Measurements from ENCODE around the gene ADAMTSL4.

ADAMTSL4 gene

DNA sequence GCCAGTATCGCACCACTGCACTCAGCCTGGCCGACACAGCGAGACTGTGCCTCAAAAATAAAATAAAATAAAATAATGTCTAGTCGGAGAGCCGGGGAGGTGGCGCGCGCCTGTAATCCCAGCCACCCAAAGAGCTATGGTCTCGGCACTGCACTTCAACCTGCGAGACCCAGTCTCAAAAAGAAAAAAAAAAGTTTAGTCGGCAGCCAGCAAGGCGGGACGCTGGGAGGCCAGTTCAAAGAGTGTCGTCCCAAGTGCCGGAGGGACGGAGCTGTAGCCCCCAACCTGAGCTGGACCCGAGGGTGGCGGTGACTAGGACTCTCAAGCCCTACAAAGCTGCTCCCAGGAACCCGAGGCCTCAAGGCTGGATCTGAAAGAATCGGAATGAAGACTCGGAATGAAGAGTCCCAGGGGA is 34.3 kb upstream of the ADAMTSL4 start:
- H3K9me3 ChIP-seq (ENCODE audit: control insufficient read depth, insufficient read depth, low read length), result no peaks in the 10 kb centered on the region
- peak overlapping the region; percentile 53; the same call in 1 of the 2 replicates for H3K4me3 ChIP-seq (ENCODE audit: low read length)
- no peak overlapping the region for H3K27ac ChIP-seq (ENCODE audit: low read length)
- no peaks in the 10 kb centered on the region for H3K27me3 ChIP-seq (ENCODE audit: control insufficient read depth, insufficient read depth, low read length)
- no CpG with 5 or more reads among the region's 21 CpGs for WGBS (ENCODE audit: insufficient coverage, insufficient read length)
- H3K4me1 ChIP-seq (ENCODE audit: control insufficient read depth, insufficient read depth, low read length), result no peaks in the 10 kb centered on the region
- no peaks in the 10 kb centered on the region; the same call in 1 of the 2 replicates for H3K36me3 ChIP-seq (ENCODE audit: control insufficient read depth, insufficient read depth, low read length)
- DNase-seq (ENCODE audit: low read depth, low spot score), result no peak

DNA sequence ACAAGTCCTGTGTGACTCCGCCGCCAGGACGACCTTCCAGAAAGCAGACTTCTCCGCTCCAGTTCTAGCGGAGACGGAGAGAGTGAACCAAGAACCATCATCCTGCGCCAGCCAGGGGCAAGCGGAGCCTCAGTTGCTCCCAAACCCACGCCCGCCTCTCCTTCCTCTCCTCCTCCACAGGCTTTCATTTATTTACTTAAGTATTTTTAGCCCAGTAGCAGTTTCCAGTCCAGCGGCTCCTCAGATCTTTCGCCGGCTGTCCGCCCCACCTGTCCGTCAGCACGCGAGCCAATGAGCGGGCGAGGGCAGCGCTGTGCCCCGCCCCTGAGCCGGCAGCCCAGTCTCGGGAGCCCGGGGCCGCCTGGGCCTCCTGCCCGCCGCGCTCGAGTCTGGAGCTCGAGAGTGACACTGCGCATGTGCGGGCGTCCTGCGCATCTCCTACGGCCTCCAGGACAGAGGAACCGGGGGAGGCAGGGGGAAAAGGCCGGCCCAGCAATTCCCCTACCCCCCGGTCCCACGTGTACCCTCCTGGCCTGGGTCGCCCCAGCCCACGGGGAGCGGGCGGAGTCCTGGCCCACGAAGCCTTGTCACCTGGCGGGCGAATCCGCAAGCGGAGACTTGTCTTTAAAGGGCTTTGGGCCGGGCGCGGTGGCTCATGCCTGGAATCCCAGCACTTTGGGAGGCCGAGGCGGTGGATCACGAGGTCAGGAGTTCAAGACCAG is 33.7 kb upstream of the ADAMTSL4 start, which contains the start of gene FALEC:
Gene FALEC (plus strand): TSS at position 425 of the 722 bp plus-strand sequence.
- Histone ChIP-seq H3K4me1 (ENCODE audit: control insufficient read depth, insufficient read depth, low read length) (no peaks in the 10 kb centered on the region), H3K27me3 (ENCODE audit: control insufficient read depth, insufficient read depth, low read length) (no peaks in the 10 kb centered on the region), H3K4me3 (ENCODE audit: low read length) (peak within 1 kb of the TSS; percentile 75), H3K27ac (ENCODE audit: low read length) (no peak within 1 kb of the TSS), H3K36me3 (ENCODE audit: control insufficient read depth, insufficient read depth, low read length) (no peaks in the 10 kb centered on the region; the same call in 1 of the 2 replicates), H3K9me3 (ENCODE audit: control insufficient read depth, insufficient read depth, low read length) (no peaks in the 10 kb centered on the region)
- peak; percentile 87 for DNase-seq (ENCODE audit: low read depth, low spot score)
- no CpG with 5 or more reads among the region's 54 CpGs for WGBS (ENCODE audit: insufficient coverage, insufficient read length)

DNA sequence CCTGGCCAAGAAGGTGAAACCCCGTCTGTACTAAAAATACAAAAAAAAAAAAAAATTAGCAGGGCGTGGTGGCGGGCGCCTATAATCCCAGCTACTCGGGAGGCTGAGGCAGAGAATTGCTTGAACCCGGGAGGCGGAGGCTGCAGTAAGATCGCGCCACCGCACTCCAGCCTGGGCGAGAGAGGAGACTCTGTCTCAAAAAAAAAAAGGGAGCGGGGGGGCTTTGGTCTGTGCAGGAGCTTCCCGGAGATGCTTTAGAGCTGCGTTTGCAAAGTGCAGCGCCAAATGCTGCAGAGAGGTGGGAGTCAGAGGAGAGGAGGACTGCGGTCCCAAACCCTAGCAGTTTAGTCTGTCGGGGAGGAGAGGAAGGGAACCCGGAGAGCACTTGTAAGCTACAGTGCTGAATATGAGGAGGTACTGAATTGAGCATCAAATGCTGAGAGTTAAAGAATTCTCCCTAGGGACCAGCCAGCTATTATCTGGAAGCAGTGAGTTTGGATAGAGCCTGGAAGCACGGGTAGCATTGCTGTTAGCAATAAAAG is 33.1 kb upstream of the ADAMTSL4 start:
- no CpG with 5 or more reads among the region's 19 CpGs for WGBS (ENCODE audit: insufficient coverage, insufficient read length)
- H3K36me3 ChIP-seq (ENCODE audit: control insufficient read depth, insufficient read depth, low read length), result no peaks in the 10 kb centered on the region; the same call in 1 of the 2 replicates
- no peaks in the 10 kb centered on the region for H3K9me3 ChIP-seq (ENCODE audit: control insufficient read depth, insufficient read depth, low read length)
- DNase-seq (ENCODE audit: low read depth, low spot score), result no peak
- H3K4me3 ChIP-seq (ENCODE audit: low read length), result peak overlapping the region; percentile 75; the same call in 1 of the 2 replicates
- H3K27me3 ChIP-seq (ENCODE audit: control insufficient read depth, insufficient read depth, low read length), result no peaks in the 10 kb centered on the region
- H3K27ac ChIP-seq (ENCODE audit: low read length), result no peak overlapping the region
- H3K4me1 ChIP-seq (ENCODE audit: control insufficient read depth, insufficient read depth, low read length), result no peaks in the 10 kb centered on the region

DNA sequence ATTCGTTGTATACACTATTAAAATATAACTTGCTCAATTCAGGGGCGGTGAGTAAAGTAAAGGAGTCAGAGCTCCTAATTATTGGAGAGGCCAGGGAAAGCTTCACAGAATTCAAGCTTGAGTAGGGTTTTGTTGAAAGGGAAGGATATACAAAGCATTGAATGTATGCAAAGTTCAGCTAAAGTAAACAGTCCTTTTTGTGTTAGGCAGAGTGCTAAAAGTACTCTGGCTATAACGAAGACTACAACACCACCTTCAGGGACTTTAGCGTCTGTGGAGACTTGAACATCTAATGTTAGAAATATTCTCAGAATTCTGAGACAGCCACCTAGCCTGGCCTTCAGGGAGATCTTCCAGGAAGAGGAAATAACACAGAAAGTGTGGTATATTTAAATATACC is 32.6 kb upstream of the ADAMTSL4 start:
- Histone ChIP-seq H3K27ac (ENCODE audit: low read length) (no peak overlapping the region), H3K4me1 (ENCODE audit: control insufficient read depth, insufficient read depth, low read length) (no peaks in the 10 kb centered on the region)
- WGBS (ENCODE audit: insufficient coverage, insufficient read length), result no CpG with 5 or more reads among the region's 4 CpGs

DNA sequence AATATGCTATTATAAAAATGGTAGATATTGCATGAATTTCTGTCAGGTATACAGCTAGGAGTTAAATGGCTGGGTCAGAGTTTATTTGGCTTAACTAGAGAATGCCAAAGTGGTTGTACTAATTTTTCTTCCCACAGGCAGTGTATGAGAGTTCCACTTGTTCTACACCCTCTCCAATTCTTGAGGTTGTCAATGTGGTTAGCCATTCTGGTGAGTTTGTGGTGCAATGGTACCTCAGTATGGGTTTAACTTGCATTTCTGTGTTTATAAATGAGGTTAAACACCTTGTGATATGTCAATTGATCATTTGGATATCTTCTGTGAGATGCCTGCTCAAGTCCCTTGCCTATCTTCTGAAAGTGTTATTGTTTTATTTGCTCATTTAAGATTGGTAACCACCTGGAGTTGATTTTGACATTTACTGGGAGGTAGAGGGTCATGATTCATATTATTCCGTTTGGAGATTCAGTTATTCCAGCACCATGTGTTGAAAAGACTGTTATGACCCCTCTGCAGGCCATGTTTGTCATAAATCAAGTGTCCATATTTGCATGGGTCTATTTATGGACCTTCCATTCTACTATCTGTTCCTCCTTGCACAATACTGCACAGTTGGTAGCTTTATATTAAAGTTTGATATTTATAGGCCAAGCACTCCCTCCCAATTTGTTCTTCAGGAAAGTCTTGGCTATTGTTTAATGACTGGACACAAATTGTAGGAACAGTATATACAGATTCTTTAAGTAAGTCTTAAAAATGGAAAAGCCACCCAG is 27.8 kb upstream of the ADAMTSL4 start:
- no peaks in the 10 kb centered on the region; the same call in 1 of the 2 replicates for H3K4me1 ChIP-seq (ENCODE audit: control insufficient read depth, insufficient read depth, low read length)
- no peaks in the 10 kb centered on the region for H3K9me3 ChIP-seq (ENCODE audit: control insufficient read depth, insufficient read depth, low read length)
- WGBS (ENCODE audit: insufficient coverage, insufficient read length), result no CpG with 5 or more reads among the region's 1 CpG
- H3K36me3 ChIP-seq (ENCODE audit: control insufficient read depth, insufficient read depth, low read length), result no peaks in the 10 kb centered on the region
- no peak for DNase-seq (ENCODE audit: low read depth, low spot score)
- H3K27me3 ChIP-seq (ENCODE audit: control insufficient read depth, insufficient read depth, low read length), result no peaks in the 10 kb centered on the region
- H3K4me3 ChIP-seq (ENCODE audit: low read length), result no peak overlapping the region
- H3K27ac ChIP-seq (ENCODE audit: low read length), result no peak overlapping the region

More for the DNA sequence above, 32.6 kb upstream of the ADAMTSL4 start:
- no peaks in the 10 kb centered on the region for H3K27me3 ChIP-seq (ENCODE audit: control insufficient read depth, insufficient read depth, low read length)
- DNase-seq (ENCODE audit: low read depth, low spot score), result no peak
- H3K9me3 ChIP-seq (ENCODE audit: control insufficient read depth, insufficient read depth, low read length), result no peaks in the 10 kb centered on the region
- no peaks in the 10 kb centered on the region; the same call in 1 of the 2 replicates for H3K36me3 ChIP-seq (ENCODE audit: control insufficient read depth, insufficient read depth, low read length)
- no peak overlapping the region; the same call in 1 of the 2 replicates for H3K4me3 ChIP-seq (ENCODE audit: low read length)

DNA sequence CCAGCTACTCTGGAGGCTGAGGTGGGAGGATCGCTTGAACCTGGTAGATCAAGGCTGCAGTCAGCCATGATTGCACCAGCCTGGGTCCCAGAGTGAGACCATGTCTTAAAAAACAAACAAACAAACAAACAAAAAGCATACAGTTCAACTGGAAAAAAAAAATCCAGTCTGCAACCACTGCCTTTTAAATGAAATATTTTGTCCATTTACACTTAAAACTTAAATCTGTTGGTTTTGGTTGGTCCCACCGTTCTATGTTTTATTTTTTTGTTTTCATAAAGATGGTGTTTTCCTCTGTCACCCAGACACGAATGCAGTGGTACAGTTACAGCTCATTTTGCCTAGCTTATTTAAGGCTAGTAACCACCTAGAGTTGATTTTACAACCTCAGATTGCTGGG is 23.9 kb upstream of the ADAMTSL4 start:
- no CpG with 5 or more reads among the region's 3 CpGs for WGBS (ENCODE audit: insufficient coverage, insufficient read length)
- DNase-seq (ENCODE audit: low read depth, low spot score), result no peak
- no peaks in the 10 kb centered on the region for H3K27me3 ChIP-seq (ENCODE audit: control insufficient read depth, insufficient read depth, low read length)

DNA sequence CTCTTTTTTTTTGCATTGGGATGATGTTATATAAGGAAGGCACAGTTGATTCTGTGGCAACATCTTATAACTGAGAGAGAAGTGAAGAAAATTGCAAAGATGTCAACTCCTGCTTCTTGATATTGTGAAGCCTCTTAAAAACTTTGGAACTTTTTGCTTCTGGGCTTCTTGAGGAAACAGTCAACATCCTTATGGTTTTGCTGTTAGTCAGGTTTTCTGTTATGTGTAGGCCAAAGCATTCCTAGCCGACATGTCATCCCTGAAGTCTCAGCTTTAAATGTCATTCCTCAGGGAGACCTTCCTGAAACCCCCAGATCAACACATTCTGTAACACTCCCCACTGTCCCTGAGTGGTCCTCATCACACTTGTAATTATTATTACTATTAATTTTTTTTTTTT is 21.0 kb upstream of the ADAMTSL4 start:
- Histone ChIP-seq H3K4me1 (ENCODE audit: control insufficient read depth, insufficient read depth, low read length) (no peaks in the 10 kb centered on the region; the same call in 1 of the 2 replicates), H3K27ac (ENCODE audit: low read length) (no peak overlapping the region), H3K27me3 (ENCODE audit: control insufficient read depth, insufficient read depth, low read length) (no peaks in the 10 kb centered on the region), H3K36me3 (ENCODE audit: control insufficient read depth, insufficient read depth, low read length) (no peaks in the 10 kb centered on the region), H3K4me3 (ENCODE audit: low read length) (no peak overlapping the region), H3K9me3 (ENCODE audit: control insufficient read depth, insufficient read depth, low read length) (no peaks in the 10 kb centered on the region)
- no CpG with 5 or more reads among the region's 1 CpG for WGBS (ENCODE audit: insufficient coverage, insufficient read length)
- DNase-seq (ENCODE audit: low read depth, low spot score), result no peak

More for the DNA sequence above, 23.9 kb upstream of the ADAMTSL4 start:
- Histone ChIP-seq H3K4me3 (ENCODE audit: low read length) (no peak overlapping the region), H3K4me1 (ENCODE audit: control insufficient read depth, insufficient read depth, low read length) (no peaks in the 10 kb centered on the region; the same call in 1 of the 2 replicates), H3K36me3 (ENCODE audit: control insufficient read depth, insufficient read depth, low read length) (no peaks in the 10 kb centered on the region), H3K27ac (ENCODE audit: low read length) (no peak overlapping the region), H3K9me3 (ENCODE audit: control insufficient read depth, insufficient read depth, low read length) (no peaks in the 10 kb centered on the region)

DNA sequence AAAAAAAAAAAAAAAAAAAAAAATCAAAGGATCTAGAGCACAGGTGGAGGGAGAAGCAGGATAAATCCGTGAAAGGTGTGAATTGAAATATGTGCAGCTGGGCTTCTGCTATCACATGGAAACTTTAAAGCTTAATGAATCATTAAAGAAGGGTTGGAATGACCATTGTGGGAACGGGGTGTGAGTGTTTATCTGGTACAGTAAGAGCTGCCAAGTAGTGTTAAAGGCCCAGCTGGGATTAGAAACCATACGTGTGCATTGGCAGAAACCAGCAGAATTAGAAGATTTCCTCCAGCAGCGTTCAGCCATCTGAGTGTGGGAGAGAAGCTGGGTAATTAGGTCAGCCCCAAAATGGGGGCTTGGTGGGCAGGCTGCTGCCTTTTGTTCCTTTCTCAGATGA is 20.2 kb upstream of the ADAMTSL4 start:
- Histone ChIP-seq H3K27ac (ENCODE audit: low read length) (no peak overlapping the region), H3K4me3 (ENCODE audit: low read length) (no peak overlapping the region), H3K36me3 (ENCODE audit: control insufficient read depth, insufficient read depth, low read length) (no peaks in the 10 kb centered on the region), H3K9me3 (ENCODE audit: control insufficient read depth, insufficient read depth, low read length) (no peaks in the 10 kb centered on the region), H3K27me3 (ENCODE audit: control insufficient read depth, insufficient read depth, low read length) (no peaks in the 10 kb centered on the region), H3K4me1 (ENCODE audit: control insufficient read depth, insufficient read depth, low read length) (no peaks in the 10 kb centered on the region; the same call in 1 of the 2 replicates)
- no CpG with 5 or more reads among the region's 4 CpGs for WGBS (ENCODE audit: insufficient coverage, insufficient read length)
- no peak for DNase-seq (ENCODE audit: low read depth, low spot score)

DNA sequence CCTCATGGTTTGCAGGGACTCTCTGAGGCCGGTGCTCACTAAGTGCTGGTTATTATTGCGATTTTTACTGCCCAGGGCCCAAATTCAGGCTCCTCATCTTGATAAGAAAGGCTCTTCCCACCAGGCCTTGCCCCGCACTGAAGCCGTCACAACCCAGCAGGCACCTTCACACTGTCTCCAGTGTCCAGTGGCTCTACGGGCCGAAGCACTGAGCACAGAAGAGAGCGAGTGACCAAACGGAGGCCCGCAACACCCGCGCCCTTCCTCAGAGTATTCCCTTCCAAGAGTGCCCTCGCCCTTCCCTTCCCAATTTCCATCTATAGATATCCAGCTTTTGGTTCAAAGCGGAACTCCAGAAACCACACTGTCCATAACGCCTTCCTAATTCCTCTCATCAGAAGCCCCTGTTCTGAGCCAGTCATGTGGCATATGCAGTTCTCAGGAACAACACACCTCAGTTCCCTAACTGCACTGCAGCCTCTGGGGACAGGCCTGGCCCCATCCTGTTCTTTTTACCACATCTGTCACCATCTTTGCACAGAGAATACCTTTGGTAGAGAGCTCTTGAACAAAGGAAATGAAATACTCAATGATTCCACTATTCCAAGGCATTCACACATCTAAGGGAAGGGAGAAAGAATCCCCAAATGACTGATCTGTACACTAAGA is 18.6 kb upstream of the ADAMTSL4 start:
- no peaks in the 10 kb centered on the region for H3K27me3 ChIP-seq (ENCODE audit: control insufficient read depth, insufficient read depth, low read length)
- no peak overlapping the region for H3K4me3 ChIP-seq (ENCODE audit: low read length)
- whole genome bisulfite sequencing (ENCODE audit: insufficient coverage, insufficient read length), result no CpG with 5 or more reads among the region's 14 CpGs
- no peaks in the 10 kb centered on the region for H3K9me3 ChIP-seq (ENCODE audit: control insufficient read depth, insufficient read depth, low read length)
- H3K4me1 ChIP-seq (ENCODE audit: control insufficient read depth, insufficient read depth, low read length), result no peaks in the 10 kb centered on the region; the same call in 1 of the 2 replicates
- H3K27ac ChIP-seq (ENCODE audit: low read length), result no peak overlapping the region
- DNase-seq (ENCODE audit: low read depth, low spot score), result no peak
- no peaks in the 10 kb centered on the region for H3K36me3 ChIP-seq (ENCODE audit: control insufficient read depth, insufficient read depth, low read length)

DNA sequence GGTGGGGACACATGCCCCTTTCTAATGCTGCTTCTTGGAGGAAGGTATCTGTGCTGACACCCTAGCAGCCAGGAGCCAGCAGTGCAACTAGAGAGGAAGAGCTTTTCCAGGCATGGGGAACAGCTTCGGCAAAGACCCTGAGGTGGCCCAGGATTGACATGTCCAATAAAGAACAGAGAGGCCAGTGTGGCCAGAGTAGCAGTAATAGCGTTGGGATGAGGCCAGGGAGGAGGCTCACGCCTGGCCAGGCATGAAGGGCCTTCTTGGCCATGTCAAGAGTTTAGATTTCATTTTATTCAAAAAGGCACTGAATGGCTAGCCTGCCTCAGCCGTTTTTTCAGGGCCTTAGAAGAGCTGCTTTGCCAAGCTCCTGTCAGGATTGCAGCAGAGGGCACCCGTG is 16.3 kb upstream of the ADAMTSL4 start:
- no peaks in the 10 kb centered on the region for H3K36me3 ChIP-seq (ENCODE audit: control insufficient read depth, insufficient read depth, low read length)
- no peak overlapping the region for H3K4me3 ChIP-seq (ENCODE audit: low read length)
- WGBS (ENCODE audit: insufficient coverage, insufficient read length), result no CpG with 5 or more reads among the region's 5 CpGs
- H3K9me3 ChIP-seq (ENCODE audit: control insufficient read depth, insufficient read depth, low read length), result no peaks in the 10 kb centered on the region
- DNase-seq (ENCODE audit: low read depth, low spot score), result no peak
- H3K4me1 ChIP-seq (ENCODE audit: control insufficient read depth, insufficient read depth, low read length), result no peaks in the 10 kb centered on the region; the same call in 1 of the 2 replicates
- no peaks in the 10 kb centered on the region for H3K27me3 ChIP-seq (ENCODE audit: control insufficient read depth, insufficient read depth, low read length)
- H3K27ac ChIP-seq (ENCODE audit: low read length), result no peak overlapping the region

Measured in iPS DF 6.9 (cell line).